IMR-90 (cell line): ENCODE data around the gene DSC2. TPM values are rescaled to one million over a fixed set of nuclear protein-coding genes. Genes with fewer than 3 reads are reported as not detected.

Experiments
- ATAC-seq: fragments of 200-7000 bp; cut with Tn5 transposase; 2 replicates; pipeline ENCODE4 v1.9.1; 2020; ENCODE audit warnings: low read depth, mild to moderate bottlenecking, moderate library complexity
- BruUV-seq: library from RNA; stranded (reverse); fragments of 400-500 nt; replicated peaks from 2 replicates; lab custom pipeline; 2021; lab: Mats Ljungman, UMichigan
- CTCF ChIA-PET: fragments of 300-600 bp; formaldehyde crosslinking; extraction: SDS; loops from one replicate; lab custom pipeline; 2021; ENCODE audit warnings: antibody characterized with exemption; lab: Yijun Ruan, JAX
- POLR2A ChIA-PET: fragments of 300-600 bp; sonication (Branson Sonifier 250); formaldehyde crosslinking; loops from one replicate; lab custom pipeline; 2022; ENCODE audit warnings: antibody characterized with exemption; ENCODE audit not compliant: unreplicated experiment; lab: Charles Lee
- DNase-seq: peaks from one replicate; pipeline ENCODE4 v3.0.0; 2013
- H2AFZ ChIP-seq: replicated peaks from 2 replicates; pipeline ENCODE3; 2013; ENCODE audit warnings: low read length, mild to moderate bottlenecking; ENCODE audit not compliant: poor library complexity
- H2AK5ac ChIP-seq: 2 replicates; pipeline ENCODE4 v1.6.1; 2013; ENCODE audit warnings: low read depth, low read length, inconsistent platforms
- H2AK9ac ChIP-seq: replicated peaks from 2 replicates; pipeline ENCODE3; 2013; ENCODE audit warnings: mild to moderate bottlenecking, low read depth, low read length, moderate library complexity; ENCODE audit not compliant: poor library complexity
- H2BK120ac ChIP-seq: 2 replicates; pipeline ENCODE4 v1.6.1; 2013; ENCODE audit warnings: low read depth, low read length, inconsistent platforms
- H2BK15ac ChIP-seq: 3 replicates; pipeline ENCODE4 v1.6.1; 2013; ENCODE audit warnings: low read depth, low read length, inconsistent platforms
- H2BK20ac ChIP-seq: 2 replicates; pipeline ENCODE4 v1.6.1; 2013; ENCODE audit warnings: low read depth, mild to moderate bottlenecking, inconsistent platforms, low read length, moderate library complexity
- H2BK5ac ChIP-seq: 2 replicates; pipeline ENCODE4 v1.6.1; 2013; ENCODE audit warnings: mild to moderate bottlenecking, low read depth, low read length, inconsistent platforms; ENCODE audit not compliant: poor library complexity, severe bottlenecking
- H3K14ac ChIP-seq: replicated peaks from 2 replicates; pipeline ENCODE4 v1.6.1; 2013; ENCODE audit warnings: low read depth, low read length, inconsistent platforms
- H3K18ac ChIP-seq: 2 replicates; pipeline ENCODE4 v1.6.1; 2013; ENCODE audit warnings: low read depth, low read length, control low read depth
- H3K23ac ChIP-seq: 2 replicates; pipeline ENCODE4 v1.6.1; 2013; ENCODE audit warnings: low read depth, low read length, inconsistent platforms
- H3K27ac ChIP-seq: 2 replicates; pipeline ENCODE4 v1.5.1; 2013; ENCODE audit warnings: mild to moderate bottlenecking, control low read depth, low read length; ENCODE audit not compliant: insufficient read depth
- H3K27me3 ChIP-seq: 2 replicates; pipeline ENCODE4 v1.6.1; 2013; ENCODE audit warnings: low read length; ENCODE audit not compliant: control insufficient read depth, insufficient read depth
- H3K36me3 ChIP-seq: 2 replicates; pipeline ENCODE4 v1.6.1; 2013; ENCODE audit warnings: low read length, mixed read lengths; ENCODE audit not compliant: control insufficient read depth, insufficient read depth
- H3K4ac ChIP-seq: 2 replicates; pipeline ENCODE4 v1.6.1; 2013; ENCODE audit warnings: low read depth, low read length, inconsistent platforms
- H3K4me1 ChIP-seq: 2 replicates; pipeline ENCODE4 v1.6.1; 2013; ENCODE audit warnings: low read length, mixed read lengths; ENCODE audit not compliant: control insufficient read depth, insufficient read depth
- H3K4me2 ChIP-seq: 2 replicates; pipeline ENCODE4 v1.6.1; 2013; ENCODE audit warnings: low read depth, mild to moderate bottlenecking, control low read depth, low read length, moderate library complexity
- H3K4me3 ChIP-seq: 2 replicates; pipeline ENCODE4 v1.5.1; 2013; ENCODE audit warnings: low read depth, mild to moderate bottlenecking, control low read depth, low read length, moderate library complexity; ENCODE audit not compliant: insufficient read depth
- H3K56ac ChIP-seq: 2 replicates; pipeline ENCODE4 v1.6.1; 2013; ENCODE audit warnings: low read length, inconsistent platforms; ENCODE audit not compliant: insufficient read depth; ENCODE audit errors: extremely low read depth
- H3K79me1 ChIP-seq, 2 experiments: 2 replicates each; pipeline ENCODE4 v1.6.1; 2013; ENCODE audit warnings: low read length in 2 of 2, inconsistent platforms in 1 of 2, low read depth in 1 of 2
- H3K9ac ChIP-seq: 2 replicates; pipeline ENCODE4 v1.6.1; 2013; ENCODE audit warnings: low read depth, low read length, control low read depth
- H3K9me1 ChIP-seq: 2 replicates; pipeline ENCODE4 v1.6.1; 2013; ENCODE audit warnings: low read length, inconsistent platforms; ENCODE audit not compliant: insufficient read depth
- H3K9me3 ChIP-seq: 2 replicates; pipeline ENCODE4 v1.6.1; 2013; ENCODE audit warnings: low read length; ENCODE audit not compliant: control insufficient read depth, insufficient read depth
- H4K20me1 ChIP-seq: 2 replicates; pipeline ENCODE4 v1.6.1; 2013; ENCODE audit warnings: low read length, inconsistent platforms; ENCODE audit not compliant: insufficient read depth
- H4K5ac ChIP-seq: 2 replicates; pipeline ENCODE4 v1.6.1; 2013; ENCODE audit warnings: mild to moderate bottlenecking, low read depth, low read length, control low read depth
- H4K8ac ChIP-seq, 2 experiments: 2 replicates each; pipeline ENCODE4 v1.6.1; 2013; ENCODE audit warnings: low read depth in 2 of 2, low read length in 2 of 2, control low read depth in 1 of 2, inconsistent platforms in 1 of 2
- H4K91ac ChIP-seq: 2 replicates; pipeline ENCODE4 v1.6.1; 2013; ENCODE audit warnings: low read depth, low read length, inconsistent platforms; ENCODE audit not compliant: insufficient read depth
- BHLHE40 ChIP-seq: fragments of 150-350 bp; IDR thresholded peaks from 2 replicates; pipeline ENCODE4 v1.6.1; 2016; ENCODE audit warnings: mild to moderate bottlenecking, low read depth, low read length
- CEBPB ChIP-seq: IDR thresholded peaks from 2 replicates; pipeline ENCODE4 v1.6.1; 2012; ENCODE audit warnings: low read depth, low read length, improper control_type of control experiment
- CHD1 ChIP-seq: IDR thresholded peaks from 2 replicates; pipeline ENCODE4 v1.6.1; 2012; ENCODE audit warnings: low read depth, low read length, improper control_type of control experiment
- CTCF ChIP-seq: conservative IDR thresholded peaks from 2 replicates; pipeline ENCODE4 v1.5.1; 2012; ENCODE audit warnings: mild to moderate bottlenecking, low read depth, low read length, improper control_type of control experiment
- ELK1 ChIP-seq: fragments of 150-350 bp; IDR thresholded peaks from 2 replicates; pipeline ENCODE4 v1.6.1; 2016; ENCODE audit warnings: low read depth, mild to moderate bottlenecking, low read length, moderate library complexity, borderline replicate concordance
- FOS ChIP-seq: fragments of 150-350 bp; IDR thresholded peaks from 2 replicates; pipeline ENCODE4 v1.6.1; 2016; ENCODE audit warnings: low read depth, low read length
- MAFK ChIP-seq: IDR thresholded peaks from 2 replicates; pipeline ENCODE4 v1.6.1; 2012; ENCODE audit warnings: low read depth, low read length, improper control_type of control experiment
- MAZ ChIP-seq: IDR thresholded peaks from 2 replicates; pipeline ENCODE4 v1.6.1; 2012; ENCODE audit warnings: low read depth, mild to moderate bottlenecking, low read length, improper control_type of control experiment, moderate library complexity, borderline replicate concordance
- MXI1 ChIP-seq: IDR thresholded peaks from 2 replicates; pipeline ENCODE4 v1.6.1; 2012; ENCODE audit warnings: low read depth, mild to moderate bottlenecking, low read length, moderate library complexity, borderline replicate concordance
- NFE2L2 ChIP-seq: fragments of 150-350 bp; IDR thresholded peaks from 2 replicates; pipeline ENCODE4 v1.6.1; 2016; ENCODE audit warnings: low read depth, mild to moderate bottlenecking, low read length
- POLR2A ChIP-seq: IDR thresholded peaks from 2 replicates; pipeline ENCODE4 v1.6.1; 2012; ENCODE audit warnings: mild to moderate bottlenecking, low read depth, low read length
- RAD21 ChIP-seq: IDR thresholded peaks from 2 replicates; pipeline ENCODE4 v1.6.1; 2012; ENCODE audit warnings: low read length, improper control_type of control experiment
- RCOR1 ChIP-seq: IDR thresholded peaks from 2 replicates; pipeline ENCODE4 v1.6.1; 2012; ENCODE audit warnings: mild to moderate bottlenecking, low read length, improper control_type of control experiment; ENCODE audit not compliant: insufficient replicate concordance
- RFX5 ChIP-seq: IDR thresholded peaks from 2 replicates; pipeline ENCODE4 v1.8.0; 2012; ENCODE audit warnings: low read depth, mild to moderate bottlenecking, low read length, moderate library complexity
- SMC3 ChIP-seq: fragments of 150-350 bp; IDR thresholded peaks from 2 replicates; pipeline ENCODE4 v1.6.1; 2016; ENCODE audit warnings: low read depth, mild to moderate bottlenecking, antibody characterized with exemption, low read length, moderate library complexity
- USF2 ChIP-seq: fragments of 150-350 bp; IDR thresholded peaks from 2 replicates; pipeline ENCODE4 v1.6.1; 2017; ENCODE audit warnings: mild to moderate bottlenecking, antibody characterized with exemption, low read length, low read depth
- WGBS, 2 experiments: methylation state at CpG; one replicate each; pipeline versions ENCODE4 v1.1.5 to v1.1.7; 2013; ENCODE audit warnings: missing lambda C conversion rate in 2 of 2; ENCODE audit not compliant: insufficient read length in 1 of 2; ENCODE audit errors: extremely low coverage in 2 of 2; 5-methylcytosine and 5-hydroxymethylcytosine counted together
- dilution Hi-C: fragments of 300-500 bp; cut with HindIII; formaldehyde crosslinking; loops from one replicate; pipeline ENCODE4 v1.14.3; 2018; ENCODE audit warnings: low sequenced_read_pairs; ENCODE audit not compliant: unreplicated experiment
- in situ Hi-C: fragments of 300-500 bp; cut with MboI; formaldehyde crosslinking; loops from 3 replicates; pipeline ENCODE4 v1.14.3; 2019; ENCODE audit warnings: low sequenced_read_pairs, inconsistent platforms, mixed read lengths
- intact Hi-C: fragments of 100-400 bp; cut with micrococcal nuclease; formaldehyde crosslinking; loops from 2 replicates; pipeline ENCODE4 v1.10.0; 2022
- polyA plus RNA-seq, 3 experiments: library from polyadenylated mRNA; depleted of rRNA; stranded (reverse); fragments of >200 nt; gene quantifications; 2 replicates each; pipeline ENCODE4 v1.2.3, GENCODE V29; 2012; ENCODE audit warnings: low replicate concordance in 1 of 3
- total RNA-seq: library from RNA; depleted of rRNA; stranded (reverse); fragments of >200 nt; gene quantifications from 2 replicates; pipeline ENCODE4 v1.2.3, GENCODE V29; 2012

The DSC2 gene
- total and polyA plus RNA-seq, 2 of the 4 experiments (the other 2 are of a cell fraction): not detected

- H4K91ac ChIP-seq: no peak overlapping the region
- no peak overlapping the region for H2BK15ac ChIP-seq
- no peaks in the 10 kb centered on the region for H4K20me1 ChIP-seq
- no peak overlapping the region for H3K23ac ChIP-seq
- no CpG with 5 or more reads among the region's 2 CpGs for WGBS, 2 experiments
- H4K8ac ChIP-seq: no peak overlapping the region
- no peak overlapping the region for H3K27ac ChIP-seq
- no peaks in the 10 kb centered on the region for H3K36me3 ChIP-seq
- no peak overlapping the region for H2AK9ac ChIP-seq
- H2BK120ac ChIP-seq: no peak overlapping the region
- no peak overlapping the region for H3K14ac ChIP-seq
- in situ Hi-C loops (no loop called here), dilution Hi-C loops (no loop called here), intact Hi-C loops (no loop called here)
- no peak overlapping the region for H3K4me3 ChIP-seq
- no peak overlapping the region for H4K5ac ChIP-seq
- H3K4me2 ChIP-seq: no peak overlapping the region
- no peaks in the 10 kb centered on the region for H3K9me3 ChIP-seq
- BruUV-seq: no TSS peak
- ChIA-PET CTCF (no interaction called here), POLR2A (no interaction called here)
- no peaks in the 10 kb centered on the region for H3K9me1 ChIP-seq
- DNase-seq (no peak), ATAC-seq (no peak)
- no peak overlapping the region for H3K4ac ChIP-seq
- no peak for TF ChIP-seq POLR2A
- no peak for TF ChIP-seq FOS
- no peak for TF ChIP-seq SMC3
- TF ChIP-seq NFE2L2: no peak
- TF ChIP-seq BHLHE40: no peak
- TF ChIP-seq CHD1: no peak
- TF ChIP-seq MXI1: no peak
- TF ChIP-seq RFX5: no peak
- no peak for TF ChIP-seq MAFK
- TF ChIP-seq CEBPB: no peak
- TF ChIP-seq RCOR1: no peak
- TF ChIP-seq USF2: no peak
- TF ChIP-seq RAD21: no peak
- TF ChIP-seq ELK1: no peak
- TF ChIP-seq MAZ: no peak
- no peak for TF ChIP-seq CTCF
- H2BK5ac ChIP-seq: no peak overlapping the region
- H3K18ac ChIP-seq: no peak overlapping the region
- no peaks in the 10 kb centered on the region for H3K79me1 ChIP-seq
- no peak overlapping the region for H2AK5ac ChIP-seq
- no peaks in the 10 kb centered on the region for H3K27me3 ChIP-seq
- no peak overlapping the region for H3K9ac ChIP-seq
- no peak overlapping the region for H2BK20ac ChIP-seq
- no peak overlapping the region for H3K56ac ChIP-seq
- no peak overlapping the region for H2AFZ ChIP-seq
- H3K4me1 ChIP-seq: no peaks in the 10 kb centered on the region
Measured at GRCh38 chr18:31120594-31120993, 18.4 kb upstream of the DSC2 start.
